DMS153 treated with DMSO at 0.1 percent for 48 hours (cell line): ENCODE results near the gene OR2C1.
A peak's percentile ranks its signal among the peaks of the same experiment; 100 is the strongest.

Experiments
- DNase-seq: peaks from one replicate; lab custom pipeline; 2025; ENCODE audit not compliant: unreplicated experiment; lab: John Stamatoyannopoulos, UW

The OR2C1 gene

GRCh38 chr16:3389663-3390338, 34.1 kb downstream of the OR2C1 start:
- DNase-seq: no peak

GRCh38 chr16:3400446-3400778, 44.7 kb downstream of the OR2C1 start:
- no peak for DNase-seq

GRCh38 chr16:3400779-3401688, 45.3 kb downstream of the OR2C1 start, which contains the start of the genes ZNF174 and ZSCAN32:
TSS of gene ZNF174 (plus strand) at chr16:3401215. CDS start at chr16:3402005, 790 bp downstream.
TSS of gene ZSCAN32 (minus strand) at chr16:3401004. CDS start at chr16:3397557, 3,447 bp downstream.
- peak; percentile 98 for DNase-seq

DNA sequence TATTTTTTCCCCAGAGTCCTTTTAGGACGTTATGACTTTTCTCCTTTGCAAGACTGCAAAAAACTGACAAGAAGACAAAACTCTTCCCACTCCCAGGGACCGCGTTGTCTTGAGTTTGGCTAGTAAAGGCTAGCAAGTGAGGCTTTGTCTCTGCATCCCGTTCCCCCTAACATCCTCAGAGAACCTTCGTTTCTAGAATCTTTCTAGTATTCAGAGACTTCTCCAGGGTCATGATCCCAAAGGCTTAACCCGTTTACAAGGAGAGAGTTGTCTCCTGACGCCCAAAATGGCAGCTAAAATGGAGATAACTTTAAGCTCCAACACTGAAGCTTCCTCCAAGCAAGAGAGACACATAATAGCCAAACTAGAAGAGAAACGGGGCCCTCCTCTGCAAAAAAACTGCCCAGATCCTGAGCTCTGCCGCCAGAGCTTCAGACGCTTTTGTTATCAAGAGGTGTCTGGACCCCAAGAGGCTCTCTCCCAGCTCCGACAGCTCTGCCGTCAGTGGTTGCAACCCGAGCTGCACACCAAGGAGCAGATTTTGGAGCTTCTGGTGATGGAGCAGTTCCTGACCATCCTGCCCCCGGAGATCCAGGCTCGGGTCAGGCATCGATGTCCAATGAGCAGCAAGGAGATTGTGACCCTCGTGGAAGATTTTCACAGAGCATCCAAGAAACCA, 46.2 kb downstream of the OR2C1 start:
- no peak for DNase-seq
